Measurements from ENCODE around the gene PDGFRB.
"Not testable (repeated sequence)": the region's sequence is repeated elsewhere in the genome, so short reads cannot be mapped to it uniquely, and the experiment has no call there.

Gene PDGFRB

GRCh38 chr5:150112201-150113046 lies 43.2 kb downstream of the PDGFRB start:
- no peak for DNase-seq

GRCh38 chr5:150111122-150111521 lies 44.5 kb downstream of the PDGFRB start:
- DNase-seq, result no peak

- no peak for DNase-seq
Measured at GRCh38 chr5:150109921-150110320, 45.7 kb downstream of the PDGFRB start.

GRCh38 chr5:150108711-150109514 lies 46.7 kb downstream of the PDGFRB start:
- DNase-seq, result no peak

GRCh38 chr5:150107909-150108447 lies 47.7 kb downstream of the PDGFRB start:
- no peak for DNase-seq

- no peak for DNase-seq
Measured at GRCh38 chr5:150106674-150107426, 48.8 kb downstream of the PDGFRB start.

- DNase-seq, result no peak
Measured at GRCh38 chr5:150105928-150106615, 49.6 kb downstream of the PDGFRB start.

- no peak for DNase-seq
Measured at GRCh38 chr5:150104550-150104870, 51.1 kb downstream of the PDGFRB start.

GRCh38 chr5:150103678-150104549 lies 51.7 kb downstream of the PDGFRB start:
- DNase-seq, result no peak

- no peak for DNase-seq
Measured at GRCh38 chr5:150101023-150101422, 54.6 kb downstream of the PDGFRB start.

GRCh38 chr5:150097152-150097551 lies 58.5 kb downstream of the PDGFRB start:
- DNase-seq, result no peak

GRCh38 chr5:150092159-150092787 lies 63.4 kb downstream of the PDGFRB start:
- peak; percentile 13 for DNase-seq

- DNase-seq, result no peak
Measured at GRCh38 chr5:150085950-150086715, 69.5 kb downstream of the PDGFRB start, which contains the start of gene CSF1R. TSS of gene CSF1R (minus strand) at chr5:150086554. CDS start at chr5:150086427, 127 bp downstream.

- no peak for DNase-seq
Measured at GRCh38 chr5:150085191-150085912, 70.3 kb downstream of the PDGFRB start.

- DNase-seq, result not testable (repeated sequence)
Measured at GRCh38 chr5:150084754-150085153, 70.9 kb downstream of the PDGFRB start.

GRCh38 chr5:150082889-150083288 lies 72.8 kb downstream of the PDGFRB start:
- DNase-seq, result no peak

GRCh38 chr5:150082374-150082773 lies 73.3 kb downstream of the PDGFRB start:
- no peak for DNase-seq

GRCh38 chr5:150081541-150082283 lies 73.9 kb downstream of the PDGFRB start:
- DNase-seq, result no peak

Data from stimulated activated CD4-positive, alpha-beta T cell treated with anti-CD3 and anti-CD28 coated beads, Interleukin-1b, Interleukin-23, amount 100 ng/mL, for 48 hours (primary cell).